Stimulated activated CD4-positive, alpha-beta T cell treated with anti-CD3 and anti-CD28 coated beads, Interleukin-1b, Interleukin-23, amount 100 ng/mL, for 1 hour (primary cell): Measurements from ENCODE around the gene CPNE7.
"Not testable (repeated sequence)": the region's sequence is repeated elsewhere in the genome, so short reads cannot be mapped to it uniquely, and the experiment has no call there.

Source experiments
- DNase-seq, 2 donors: peaks; one replicate each; pipeline ENCODE4 v3.0.0-alpha.2; 2020; ENCODE audit warnings: low read depth in 2 of 2

The CPNE7 gene

DNA sequence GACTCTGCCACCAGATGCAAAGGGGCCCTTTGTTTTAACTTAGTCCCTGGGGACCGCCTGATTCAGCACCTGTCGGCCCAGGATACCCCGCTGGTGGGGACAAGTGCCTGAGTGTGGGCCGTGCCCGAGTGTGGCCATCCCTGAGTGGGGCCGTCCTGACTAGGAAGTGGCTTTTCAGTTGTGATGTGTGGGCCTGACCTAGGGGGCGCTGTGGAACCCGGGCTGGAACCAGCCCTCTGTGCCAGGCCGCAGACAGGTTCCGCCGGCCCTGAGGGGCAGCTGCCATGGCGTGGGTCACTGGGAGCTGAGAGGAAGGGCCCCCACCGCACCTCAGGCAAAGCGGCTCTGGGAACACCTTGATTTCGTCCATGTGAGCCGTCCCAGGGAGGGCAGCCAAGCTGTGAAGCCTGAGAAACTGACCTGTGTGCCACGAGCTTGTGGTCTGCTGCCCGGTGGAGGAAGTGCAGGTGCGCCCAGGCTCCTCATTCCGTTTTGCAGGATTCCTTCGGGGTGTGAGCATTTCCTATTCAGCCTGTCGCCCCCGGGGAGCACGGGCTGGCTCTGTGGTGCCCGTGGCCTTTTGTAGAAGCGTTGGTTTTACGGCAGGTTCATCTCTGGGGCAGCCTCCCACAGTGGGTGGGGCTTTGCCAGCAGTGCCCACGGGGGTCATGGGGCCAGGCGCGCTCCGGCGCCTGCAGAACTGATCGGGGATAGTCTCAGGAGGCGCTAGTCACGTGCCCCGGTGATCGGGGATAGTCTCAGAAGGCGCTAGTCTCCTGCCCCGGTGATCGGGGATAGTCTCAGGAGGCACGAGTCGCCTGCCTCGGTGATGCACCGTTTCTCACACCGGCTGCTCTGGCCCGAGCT, 9.8 kb upstream of the CPNE7 start:
- no peak for DNase-seq

DNA sequence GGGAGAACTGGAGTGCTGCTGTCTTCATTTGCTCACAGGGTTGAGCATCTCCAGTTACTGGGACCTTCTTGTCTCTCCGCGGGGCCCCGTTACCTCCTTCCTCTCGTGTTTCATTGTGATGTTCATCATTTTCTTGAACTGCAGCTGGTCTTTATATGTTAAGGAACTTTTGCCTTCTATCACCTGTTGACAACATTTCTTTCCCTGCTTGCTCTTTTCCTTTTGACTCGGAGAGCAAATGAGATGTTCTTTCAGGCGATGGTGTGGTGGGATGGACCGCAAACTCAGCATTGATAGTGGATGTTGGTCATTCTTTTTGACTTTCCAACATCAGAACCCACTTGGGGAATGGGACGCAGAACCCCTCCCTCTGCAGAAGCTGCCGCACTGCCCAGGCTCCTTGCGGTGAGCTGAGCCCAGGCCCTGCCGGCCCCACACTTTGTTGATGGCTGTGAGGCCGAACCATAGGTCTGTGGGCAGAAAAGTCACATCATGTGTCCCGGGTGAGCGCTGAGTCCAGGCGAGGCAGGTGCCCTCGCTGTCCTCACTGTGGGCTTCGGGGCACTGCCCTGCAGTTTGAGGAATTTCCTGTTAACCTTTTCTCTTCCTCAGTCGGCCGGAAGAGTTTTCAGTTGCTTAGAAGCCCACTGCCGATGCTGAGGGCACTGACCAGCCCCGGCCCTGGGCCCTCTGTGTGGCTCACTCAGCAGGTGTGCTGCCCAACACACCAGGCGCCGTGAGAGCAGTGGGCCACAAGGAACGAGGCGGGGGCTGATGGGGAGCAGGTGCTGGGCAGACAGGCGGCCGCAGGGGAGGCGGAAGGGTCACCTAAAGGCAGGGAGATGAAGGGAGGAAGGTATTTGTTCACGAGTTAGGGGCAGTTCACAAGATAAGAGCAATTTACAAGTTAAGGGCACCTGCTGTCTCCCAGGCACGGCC, 7.6 kb upstream of the CPNE7 start:
- DNase-seq: no peak

DNA sequence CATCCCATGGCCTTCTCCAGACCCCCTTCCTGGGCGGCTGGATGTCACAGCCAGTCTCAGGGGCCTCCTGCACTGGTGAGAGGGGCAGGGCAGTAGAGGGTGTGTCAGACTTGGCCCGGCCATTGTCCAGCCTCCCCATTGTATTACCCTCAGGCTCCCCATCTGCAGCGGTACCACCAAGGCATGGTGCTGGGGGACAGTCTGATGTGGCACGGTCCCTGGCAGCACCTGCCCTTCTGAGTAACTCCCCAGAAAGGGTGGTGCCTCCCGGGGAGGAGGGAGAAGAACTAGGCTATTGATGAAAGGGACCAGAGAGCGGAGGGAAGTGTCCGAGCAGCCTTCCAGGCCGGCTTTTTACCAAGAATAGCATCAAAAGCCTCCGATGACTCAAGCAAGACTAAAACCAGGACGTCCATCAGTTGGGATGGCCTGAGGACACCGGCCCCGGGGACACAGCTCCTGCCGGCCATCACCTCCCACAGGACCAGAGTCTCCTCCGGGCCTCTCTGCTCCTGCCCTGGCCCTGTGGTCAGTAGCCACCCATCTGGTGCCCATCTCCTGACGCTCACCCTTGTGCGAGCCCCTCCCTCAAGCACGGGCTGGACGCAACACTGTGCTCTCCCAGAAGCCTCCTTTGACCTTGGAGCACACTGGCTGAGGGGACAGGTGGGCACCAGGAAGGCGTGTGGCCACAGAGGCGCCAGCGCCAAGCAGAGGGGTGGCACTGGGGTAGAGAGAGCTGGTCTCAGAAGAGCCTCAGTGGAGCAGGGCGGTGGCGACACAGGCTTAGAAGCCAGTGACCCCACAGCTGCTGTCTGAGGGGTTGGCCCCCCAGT, 5.8 kb upstream of the CPNE7 start:
- DNase-seq: no peak

DNA sequence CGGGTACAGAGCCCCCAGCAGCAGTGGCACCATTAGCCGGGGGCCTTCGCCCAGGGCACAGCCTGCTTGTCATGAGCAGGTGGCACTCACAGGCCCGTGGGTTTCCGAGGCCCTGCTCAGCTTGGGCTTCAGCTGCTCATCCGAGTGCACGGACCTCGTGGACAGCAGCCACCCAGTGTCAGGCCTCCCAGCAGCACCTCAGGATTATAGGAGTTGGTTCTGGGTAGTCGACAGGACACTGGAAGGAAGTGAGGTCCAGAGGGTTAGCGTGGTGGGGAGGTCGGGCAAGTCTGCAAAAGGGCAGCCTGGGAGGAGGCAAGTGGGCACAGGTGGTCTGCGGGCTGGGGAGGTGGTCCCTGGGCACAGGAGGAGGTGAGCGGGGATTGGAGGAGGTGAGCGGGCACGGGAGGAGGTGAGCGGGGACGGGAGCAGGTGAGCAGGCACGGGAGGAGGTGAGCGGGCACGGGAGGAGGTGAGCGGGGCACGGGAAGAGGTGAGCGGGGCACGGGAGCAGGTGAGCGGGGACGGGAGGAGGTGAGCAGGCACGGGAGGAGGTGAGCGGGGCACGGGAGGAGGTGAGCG, 5.1 kb upstream of the CPNE7 start:
- no peak for DNase-seq

DNA sequence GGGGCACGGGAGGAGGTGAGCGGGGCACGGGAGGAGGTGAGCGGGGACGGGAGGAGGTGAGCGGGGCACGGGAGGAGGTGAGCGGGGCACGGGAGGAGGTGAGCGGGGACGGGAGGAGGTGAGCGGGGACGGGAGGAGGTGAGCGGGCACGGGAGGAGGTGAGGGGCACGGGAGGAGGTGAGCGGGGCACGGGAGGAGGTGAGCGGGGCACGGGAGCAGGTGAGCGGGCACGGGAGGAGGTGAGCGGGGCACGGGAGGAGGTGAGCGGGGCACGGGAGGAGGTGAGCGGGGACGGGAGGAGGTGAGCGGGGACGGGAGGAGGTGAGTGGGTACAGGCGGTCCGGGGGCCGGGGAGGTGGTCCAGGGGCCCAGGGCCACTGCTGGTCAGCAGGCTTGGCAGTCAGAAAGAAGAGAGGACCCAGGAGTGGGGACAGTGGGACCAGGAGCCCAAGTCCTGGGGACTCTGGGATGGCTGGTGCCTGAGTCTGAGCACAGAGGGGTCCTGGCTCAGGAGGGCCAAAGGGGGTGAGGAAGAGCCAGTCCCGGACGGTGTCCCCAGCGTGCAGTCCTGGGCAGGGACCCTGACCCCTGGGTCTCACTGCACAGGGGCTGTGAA, 4.5 kb upstream of the CPNE7 start:
- not testable (repeated sequence) for DNase-seq

DNA sequence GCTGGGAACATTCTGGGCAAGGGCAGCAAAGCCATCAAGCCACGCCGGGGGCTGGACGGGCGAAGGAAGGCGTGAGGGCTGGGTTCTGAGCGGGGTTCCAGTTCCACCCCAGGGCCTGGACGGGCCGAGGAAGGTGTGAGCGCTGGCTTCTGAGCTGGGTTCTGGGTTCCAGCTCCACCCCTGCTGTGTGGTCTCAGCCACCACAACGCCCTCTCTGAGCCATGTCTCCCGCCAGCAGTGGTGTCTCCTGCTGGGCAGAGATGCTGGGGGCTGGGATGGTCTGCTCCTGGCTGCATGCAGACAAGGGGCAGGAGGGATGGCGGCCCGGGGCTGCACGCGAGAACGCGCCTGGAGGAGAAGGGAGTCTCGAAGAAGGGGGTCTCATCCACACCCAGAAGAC, 3.9 kb upstream of the CPNE7 start:
- DNase-seq: no peak

DNA sequence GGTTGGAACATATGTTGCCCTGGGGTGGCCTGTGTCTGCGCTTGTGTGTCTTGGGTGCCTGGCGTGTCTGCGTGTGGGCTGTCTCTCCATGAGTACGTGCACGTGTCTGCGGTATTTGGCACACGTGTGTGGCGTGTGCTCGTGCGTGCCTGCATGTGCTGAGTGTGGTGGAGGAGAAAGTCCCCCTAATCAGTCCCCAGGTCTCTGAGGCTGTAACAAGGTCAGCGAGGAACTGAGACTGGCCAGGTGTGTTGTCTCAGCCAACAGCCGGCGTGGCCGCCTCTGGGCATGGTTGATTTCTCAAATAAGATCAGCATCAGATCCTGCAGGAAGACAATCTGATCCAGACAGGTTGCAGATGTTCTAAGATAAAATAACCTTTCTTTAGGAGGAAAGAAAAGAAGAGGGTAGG, 3.5 kb upstream of the CPNE7 start:
- no peak for DNase-seq

DNA sequence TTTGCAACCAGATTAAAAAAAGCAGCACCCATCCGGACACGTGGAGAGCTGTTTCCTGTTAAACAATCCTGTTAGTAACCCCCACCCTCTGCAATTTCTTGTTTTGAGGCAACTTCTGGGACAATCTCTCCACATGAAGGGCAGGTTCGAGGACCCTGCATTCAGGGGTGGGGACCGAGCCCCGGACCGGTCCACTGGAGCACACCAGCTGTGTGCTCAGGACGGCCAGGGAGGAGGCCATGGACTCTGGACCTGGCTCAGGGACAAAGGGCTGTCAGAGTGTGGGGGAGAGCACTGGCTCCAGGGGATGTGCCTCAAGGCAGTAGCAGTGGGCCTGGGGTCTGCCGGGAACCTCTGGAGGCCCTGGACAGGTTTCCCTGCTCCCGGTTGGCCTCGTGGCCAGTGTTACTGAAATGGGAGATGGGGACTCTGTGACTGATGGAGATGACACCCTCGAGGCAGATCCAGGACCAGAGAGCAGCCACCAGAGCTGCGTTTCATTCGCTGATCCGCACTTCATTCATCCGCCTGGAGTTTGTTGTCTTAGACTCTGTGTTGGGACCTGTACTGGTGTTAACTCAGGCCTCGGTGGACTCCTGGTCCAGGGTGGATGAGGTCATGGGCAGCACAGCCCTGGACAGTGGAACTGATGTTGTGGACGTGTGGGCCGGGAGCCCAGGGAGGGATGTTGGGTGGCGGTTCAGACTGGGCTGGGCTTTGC, 2.9 kb upstream of the CPNE7 start:
- no peak for DNase-seq

DNA sequence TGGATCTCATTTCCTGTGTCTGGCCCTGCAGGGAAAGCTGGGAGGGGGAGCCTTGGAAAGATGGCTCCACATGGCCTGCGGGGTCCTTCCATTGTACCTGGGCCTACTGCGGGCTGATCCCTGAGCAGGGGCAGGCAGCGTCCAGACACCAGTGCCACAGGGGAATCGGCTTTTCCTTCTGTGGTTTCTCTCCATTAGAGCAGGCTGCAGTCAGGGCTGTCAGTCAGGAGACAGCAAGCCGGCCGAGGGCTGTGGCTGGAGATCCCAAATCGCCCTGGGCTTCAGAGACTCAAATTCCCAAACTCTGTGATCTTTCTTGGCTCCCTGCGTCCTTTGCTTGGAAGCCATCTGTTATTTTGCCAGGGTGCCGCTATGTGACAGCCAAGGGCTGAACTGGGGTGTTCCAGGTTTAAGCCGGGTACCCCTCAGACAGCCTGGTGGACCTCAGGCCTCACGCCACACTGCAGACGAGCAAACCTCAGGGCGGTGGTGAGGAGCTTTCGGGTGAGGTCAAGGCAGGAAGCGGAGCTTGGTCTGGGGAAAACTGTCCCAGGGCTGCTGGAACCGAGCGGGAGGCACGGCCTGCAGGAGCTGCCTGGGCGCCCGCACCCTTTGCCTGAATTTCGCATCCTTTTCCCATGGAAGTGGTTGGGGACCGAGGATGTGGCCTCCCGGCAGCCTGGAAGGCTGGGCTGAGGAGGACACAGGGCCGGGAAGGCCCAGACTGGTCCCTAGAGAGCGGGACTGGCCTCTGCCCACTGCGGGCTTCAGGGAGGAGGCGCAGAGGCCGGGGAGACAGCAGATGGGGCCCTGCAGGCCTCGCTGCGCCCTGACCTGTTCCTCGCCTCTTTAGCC, 1.5 kb upstream of the CPNE7 start:
- no peak for DNase-seq

DNA sequence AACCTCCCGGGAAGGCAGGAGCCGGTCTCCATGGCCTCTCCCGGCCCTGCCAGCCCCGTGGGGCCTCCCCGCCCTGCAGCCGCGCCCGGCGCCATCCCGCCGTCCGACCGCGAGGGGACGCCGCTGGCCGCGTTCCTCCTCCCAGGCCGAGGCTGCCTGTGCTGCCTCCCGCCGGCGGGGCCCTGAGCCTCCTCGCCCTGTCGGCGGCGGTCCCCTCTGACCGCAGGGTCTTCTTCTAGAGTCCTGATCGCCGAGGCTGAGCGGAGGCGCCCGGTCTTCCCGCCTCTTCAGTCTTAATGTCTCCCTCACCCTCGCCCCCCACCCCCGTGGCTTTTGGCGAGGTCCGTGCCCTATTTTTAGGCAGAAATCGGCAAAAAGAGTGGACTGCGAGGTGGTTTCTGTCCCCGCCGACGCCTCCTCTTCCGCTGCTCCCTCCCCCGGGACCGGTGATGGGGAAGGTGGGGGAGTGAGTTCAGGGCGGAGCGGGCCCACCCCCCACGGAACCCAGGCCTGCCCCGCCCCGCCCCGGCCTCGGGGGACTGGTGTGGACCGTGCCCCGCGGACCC, 794 bp upstream of the CPNE7 start:
- no peak for DNase-seq

DNA sequence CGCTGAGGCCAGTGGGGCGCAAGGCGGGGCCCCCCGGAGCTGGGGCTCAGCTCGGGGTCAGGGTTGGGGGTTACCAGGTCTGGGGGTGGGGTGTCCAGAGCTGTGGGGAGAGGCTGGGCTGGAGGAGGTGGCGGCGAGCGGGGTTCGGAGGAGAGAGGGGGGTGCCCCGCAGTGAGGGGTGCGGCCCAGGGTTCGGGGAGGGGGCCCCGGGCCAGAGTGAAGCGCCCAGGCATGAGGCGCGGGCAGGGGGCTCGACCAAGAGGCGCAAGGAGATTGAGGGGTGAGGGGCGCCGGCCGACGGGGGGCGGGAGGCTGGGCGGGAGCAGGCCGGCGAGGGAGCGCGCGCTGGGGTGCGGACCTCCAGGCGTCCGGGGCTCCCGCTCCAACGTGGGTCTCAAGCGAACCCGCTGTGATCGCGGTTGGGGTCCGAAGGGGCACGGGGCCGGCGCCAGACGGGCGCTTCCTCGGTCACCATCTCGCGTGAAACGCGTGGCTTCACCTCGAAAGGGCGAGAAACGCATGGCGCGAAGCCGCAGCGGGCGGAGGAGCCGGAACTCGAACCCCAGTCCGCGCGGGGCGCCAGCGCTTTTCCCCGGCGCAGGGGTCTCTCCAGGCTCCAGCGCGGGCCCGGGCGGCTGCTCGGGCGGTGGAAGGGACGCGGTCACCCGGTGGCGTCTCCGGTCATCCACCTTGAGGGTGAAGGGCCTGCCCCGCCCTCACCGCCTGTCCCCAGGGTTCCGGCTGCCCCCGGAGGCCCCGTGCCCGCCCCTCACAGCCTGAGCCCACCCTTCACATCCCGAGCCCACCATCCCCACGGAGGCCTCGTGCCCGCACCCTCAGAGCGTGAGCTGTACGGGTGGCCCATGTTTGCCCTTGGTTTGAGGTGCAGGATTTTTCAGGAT, 846 bp downstream of the CPNE7 start:
- no peak for DNase-seq

DNA sequence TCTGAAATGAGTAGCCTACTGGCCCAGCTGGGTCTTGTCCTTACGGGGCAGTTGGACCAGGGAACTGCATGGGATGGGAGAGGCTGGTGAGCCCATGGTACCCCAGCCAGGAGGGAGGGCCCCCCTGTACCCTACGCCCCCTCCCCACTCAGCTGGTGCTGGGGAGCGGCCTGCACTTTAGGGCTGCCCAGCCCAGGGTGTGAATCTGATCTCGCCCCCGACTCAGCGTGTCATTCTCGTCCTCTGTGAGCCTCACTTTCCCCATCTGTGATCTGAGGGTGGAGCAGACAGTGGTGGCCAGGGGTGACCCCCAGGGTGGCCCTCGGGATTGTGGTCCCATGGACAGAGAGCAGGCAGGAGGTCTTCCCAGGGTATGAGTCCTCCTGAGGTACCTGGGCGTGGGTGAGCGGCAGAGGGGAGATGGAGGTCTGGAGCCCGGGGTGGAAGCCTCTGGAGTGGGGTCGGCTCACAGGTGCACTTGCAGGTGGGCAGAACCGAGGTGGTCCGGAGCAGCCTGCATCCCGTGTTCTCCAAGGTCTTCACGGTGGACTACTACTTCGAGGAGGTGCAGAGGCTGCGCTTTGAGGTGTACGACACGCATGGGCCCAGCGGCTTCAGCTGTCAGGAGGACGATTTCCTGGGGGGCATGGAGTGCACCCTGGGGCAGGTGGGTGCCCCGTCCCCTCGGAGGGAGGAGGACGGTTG, 1.6 kb downstream of the CPNE7 start:
- no peak for DNase-seq

DNA sequence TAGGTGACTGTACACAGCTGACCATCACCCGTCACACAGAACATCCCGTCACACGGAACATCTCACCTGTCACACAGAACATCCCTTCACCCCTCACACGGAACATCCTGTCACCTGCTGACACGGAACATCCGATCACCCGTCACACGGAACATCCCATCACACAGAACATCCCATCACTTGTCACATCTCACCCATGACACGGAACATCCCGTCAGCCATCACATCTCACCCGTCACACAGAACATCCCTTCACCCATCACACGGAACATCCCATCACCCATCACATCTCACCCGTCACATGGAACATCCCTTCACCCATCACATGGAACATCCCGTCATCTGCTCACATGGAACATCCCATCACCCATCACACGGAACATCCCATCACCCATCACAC, 3.8 kb downstream of the CPNE7 start:
- no peak for DNase-seq

DNA sequence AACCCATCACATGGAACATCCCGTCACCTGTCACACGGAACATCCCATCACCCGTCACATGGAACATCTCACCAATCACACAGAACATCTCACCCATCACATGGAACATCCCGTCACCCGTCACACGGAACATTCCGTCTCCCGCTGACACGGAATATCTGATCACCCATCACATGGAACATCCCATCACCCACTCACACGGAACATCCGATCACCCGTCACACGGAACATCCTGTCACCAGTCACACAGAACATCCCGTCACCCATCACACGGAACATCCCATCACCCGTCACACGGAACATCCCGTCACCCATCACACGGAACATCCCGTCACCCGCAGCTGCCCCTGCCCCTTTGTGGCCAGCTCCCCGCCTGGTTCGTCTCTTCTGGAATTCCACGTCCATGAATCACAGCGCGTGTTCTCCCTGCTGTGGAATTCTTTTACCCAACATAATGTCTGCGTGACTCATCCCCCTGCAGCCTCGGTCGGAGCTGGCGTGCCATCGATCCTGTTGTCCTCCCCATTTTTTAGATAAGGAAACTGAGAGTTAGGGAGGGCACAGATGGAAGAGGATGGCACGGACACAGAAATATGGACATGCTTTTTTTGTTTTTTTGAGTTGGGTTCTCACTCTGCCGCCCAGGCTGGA, 5.6 kb downstream of the CPNE7 start:
- DNase-seq: no peak

DNA sequence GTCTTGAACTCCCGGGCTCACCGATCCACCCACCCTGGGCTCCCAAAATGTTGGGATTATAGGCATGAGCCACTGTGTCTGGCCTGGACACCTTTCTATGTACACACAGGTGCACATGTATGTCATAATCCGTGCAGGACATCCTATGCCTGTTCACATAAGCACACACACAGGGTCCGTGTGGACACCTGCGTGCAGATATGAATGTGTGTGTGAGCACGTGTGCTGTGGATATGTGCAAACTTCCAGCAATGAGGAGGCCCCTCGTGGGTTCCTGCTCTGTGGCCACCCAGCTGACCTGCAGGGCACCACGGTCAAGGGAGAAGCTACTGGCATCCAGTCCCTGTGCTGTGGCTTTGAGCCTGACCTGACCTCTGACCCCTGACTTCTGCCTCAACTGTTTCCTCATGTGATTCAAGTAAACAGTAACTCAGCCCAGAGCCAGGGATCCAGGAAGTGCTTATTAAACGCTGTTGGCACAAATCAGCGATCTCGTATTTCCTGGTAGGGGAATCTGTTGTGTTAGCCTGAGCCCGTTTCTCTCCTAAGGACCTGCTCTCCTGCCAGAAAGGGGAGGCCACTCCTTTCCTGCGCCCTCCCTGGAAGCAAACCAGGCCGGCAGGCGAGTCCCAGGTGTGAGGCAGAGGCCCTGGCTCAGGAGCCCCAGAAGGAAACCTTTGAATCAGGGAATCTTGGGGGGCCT, 6.5 kb downstream of the CPNE7 start:
- no peak for DNase-seq

DNA sequence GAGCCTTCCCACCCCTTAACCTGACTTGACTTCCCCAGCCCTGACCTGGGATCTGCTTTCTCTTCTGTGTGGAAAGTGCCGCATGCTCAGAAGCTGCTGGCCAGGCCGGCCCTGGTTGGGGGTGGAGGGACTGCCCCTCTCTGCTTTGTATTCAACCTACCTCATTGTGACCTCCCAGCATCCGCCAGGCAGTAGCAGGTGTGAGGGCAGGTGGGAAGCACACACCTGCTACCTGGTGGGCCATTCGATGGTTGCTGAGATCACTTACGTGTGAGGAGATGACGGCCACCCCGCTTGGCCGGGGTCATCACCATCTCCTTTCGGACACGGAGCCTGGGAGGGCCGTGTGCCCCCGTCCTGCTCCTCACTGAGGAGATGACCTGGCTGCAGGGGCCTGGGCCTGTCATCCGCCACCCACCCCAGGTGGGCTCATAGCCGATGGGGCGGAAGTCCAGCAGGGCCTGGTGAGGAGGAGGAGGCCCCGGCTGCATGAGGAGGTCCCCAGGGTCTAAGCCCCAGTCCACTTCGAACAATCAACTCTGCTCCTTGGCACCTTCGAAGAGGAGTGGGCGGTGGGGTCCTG, 7.1 kb downstream of the CPNE7 start:
- DNase-seq: no peak
